Esophagus muscularis mucosa (tissue), 4 donors: ENCODE measurements around the gene LIAS.

Experiments used
- CTCF ChIP-seq, 3 experiments: fragments of 200-600 bp in 2 of 3; fragments of 450-650 bp in 1 of 3; sonication (generic) in 2 of 3; IDR thresholded peaks; one replicate each; pipeline ENCODE4 v1.5.1; 2017 to 2019; ENCODE audit warnings: antibody characterized with exemption in 3 of 3, mild to moderate bottlenecking in 2 of 3, moderate library complexity in 1 of 3
- EP300 ChIP-seq: sonication (generic); formaldehyde crosslinking; IDR thresholded peaks from one replicate; pipeline ENCODE4 v1.6.1; 2017; ENCODE audit warnings: antibody characterized with exemption
- POLR2A ChIP-seq: fragments of 450-650 bp; IDR thresholded peaks from one replicate; pipeline ENCODE4 v1.6.1; 2017; ENCODE audit warnings: antibody characterized with exemption, moderate library complexity, mild to moderate bottlenecking, low read depth
- POLR2AphosphoS5 ChIP-seq, 2 donors: sonication (generic); formaldehyde crosslinking; IDR thresholded peaks; one replicate each; pipeline ENCODE4 v1.6.1; 2017; ENCODE audit warnings: antibody characterized with exemption in 2 of 2

DNA sequence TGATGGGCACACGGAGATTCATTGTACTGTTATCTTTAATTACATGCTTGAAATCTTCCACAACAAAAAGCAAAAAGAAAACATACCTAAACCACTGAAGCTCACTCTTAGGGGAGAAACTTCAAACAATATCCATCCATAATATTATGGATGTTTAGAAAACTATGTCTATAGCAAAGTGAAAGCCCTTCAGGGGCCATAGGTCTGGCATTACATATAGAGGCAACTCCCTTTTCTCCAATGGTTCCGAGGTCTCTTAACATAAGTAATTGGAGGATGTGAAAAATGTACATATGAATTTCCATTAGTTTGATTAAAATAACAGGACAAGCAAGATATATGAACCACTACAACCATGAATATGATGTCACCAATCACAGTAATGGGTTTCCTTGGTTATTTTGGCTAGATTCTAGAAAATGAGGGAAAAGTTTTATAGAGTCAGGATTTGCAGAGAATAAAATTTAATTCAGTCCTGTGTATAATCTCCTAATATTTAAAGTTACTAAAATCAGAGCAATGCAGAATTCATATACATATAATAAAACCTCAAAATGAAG lies 57.6 kb downstream of the LIAS start:
- TF ChIP-seq POLR2A (no peak), CTCF (IDR thresholded peaks at IDR 0.05) (no peak), POLR2AphosphoS5 (IDR thresholded peaks at IDR 0.05) (no peak), EP300 (no peak)
